Measurements from ENCODE around the gene EFCAB8. TPM values are rescaled to one million over a fixed set of nuclear protein-coding genes. Genes with fewer than 3 reads are reported as not detected.

EFCAB8 gene
- total RNA-seq, 2 donors from 2014 or later: not detected

DNA sequence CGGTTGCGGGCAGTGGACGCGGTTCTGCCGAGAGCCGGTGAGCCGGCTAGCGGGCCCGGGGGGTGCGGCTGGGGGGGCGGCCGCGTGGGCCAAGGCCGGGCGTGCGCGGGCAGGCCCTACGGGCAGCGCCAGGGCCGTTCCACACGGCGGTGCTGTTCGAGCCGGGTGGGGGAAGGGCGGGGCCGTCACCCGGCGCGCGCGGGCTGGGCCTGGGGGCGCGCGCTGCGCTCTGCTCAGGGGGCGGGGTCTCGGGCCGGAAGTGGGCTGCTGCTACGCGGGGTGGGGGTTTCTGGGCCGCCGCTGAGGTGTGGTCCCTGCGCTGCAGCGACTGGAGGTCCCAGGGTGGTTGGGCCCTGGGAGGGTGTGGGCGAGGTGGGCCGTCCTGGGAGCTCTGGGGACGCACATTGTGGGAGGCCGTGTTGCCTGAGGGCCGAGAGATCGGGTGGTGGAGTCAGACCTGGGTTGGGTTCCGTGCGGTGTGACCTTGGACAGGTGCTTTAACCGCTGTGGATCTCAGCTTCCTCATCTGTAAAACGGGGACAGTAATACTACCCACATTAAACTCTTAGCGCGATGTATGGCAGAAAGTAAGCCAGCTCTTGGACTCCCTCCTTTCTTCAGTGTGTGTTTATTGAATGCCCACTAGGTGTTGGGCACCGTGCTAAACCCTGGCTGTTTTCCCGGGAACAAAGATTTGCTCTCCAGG is 38.6 kb upstream of the EFCAB8 start:
- Histone ChIP-seq H3K4me3 (peak overlapping the region; percentile 77), H3K27me3 (no peaks in the 10 kb centered on the region), H3K4me1 (peaks cover 0 to 46% of the 10 kb centered on the region in 2 donors), H3K9me3 (no peaks in the 10 kb centered on the region), H3K27ac (peak overlapping the region; percentile 89 to 94), H3K36me3 (no peaks in the 10 kb centered on the region)
- DNase-seq (ENCODE audit: low spot score): no peak
- no peak for TF ChIP-seq CTCF (IDR thresholded peaks at IDR 0.05)

DNA sequence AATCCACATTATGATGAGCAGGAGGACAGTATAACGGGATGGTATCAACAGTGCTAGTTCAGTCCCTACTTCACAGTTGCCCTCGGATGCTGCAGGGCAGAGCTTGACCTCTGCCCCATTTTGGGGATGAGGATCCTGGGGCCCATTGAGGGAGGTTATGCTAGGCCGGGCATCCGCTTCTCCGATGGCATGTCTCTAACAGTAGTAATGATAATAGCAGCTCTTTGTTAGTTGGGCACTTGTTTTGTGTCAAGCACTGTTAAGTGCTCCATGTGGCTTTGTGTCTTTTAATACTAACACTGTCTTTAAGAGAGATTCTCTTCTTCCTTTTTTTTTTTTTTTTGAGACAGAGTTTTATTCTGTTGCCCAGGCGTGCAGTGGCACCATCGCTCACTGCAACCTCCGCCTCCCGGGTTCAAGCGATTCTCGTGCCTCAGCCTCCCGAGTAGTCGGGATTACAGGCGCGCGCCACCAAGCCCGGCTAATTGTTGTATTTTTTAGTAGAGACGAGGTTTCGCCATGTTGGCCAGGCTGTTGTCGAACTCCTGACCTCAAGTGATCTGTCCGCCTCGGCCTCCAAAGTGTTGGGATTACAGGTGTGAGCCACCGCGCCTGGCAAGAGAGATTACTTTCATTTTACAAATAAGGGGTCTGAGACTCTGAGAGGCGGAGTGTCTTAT is 37.9 kb upstream of the EFCAB8 start:
- Histone ChIP-seq H3K36me3 (no peaks in the 10 kb centered on the region), H3K27ac (peak overlapping the region; percentile 89 to 94), H3K27me3 (no peaks in the 10 kb centered on the region), H3K9me3 (no peaks in the 10 kb centered on the region), H3K4me3 (peak overlapping the region; percentile 77), H3K4me1 (peaks cover 0 to 46% of the 10 kb centered on the region in 2 donors)
- no peak for TF ChIP-seq CTCF (IDR thresholded peaks at IDR 0.05)
- no peak for DNase-seq (ENCODE audit: low spot score)

DNA sequence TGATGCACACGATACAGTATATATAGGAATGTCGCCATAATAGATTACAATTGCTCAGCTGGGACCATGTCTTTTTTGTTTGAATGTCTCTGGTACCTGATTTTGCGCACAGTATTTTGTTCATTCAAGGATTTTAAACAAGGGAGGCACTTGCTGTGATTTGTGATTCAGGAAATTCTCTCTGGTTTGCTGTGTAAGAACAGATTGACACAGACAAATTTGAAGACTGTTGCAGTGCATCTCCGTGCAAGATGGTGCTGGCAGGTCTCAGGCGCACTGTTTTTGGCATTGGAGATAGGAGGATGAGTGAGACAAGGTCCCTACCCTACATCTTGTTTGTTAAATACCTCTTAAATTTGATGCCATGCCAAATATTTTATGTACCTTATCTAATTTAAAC is 36.5 kb upstream of the EFCAB8 start:
- H3K4me3 ChIP-seq: no peak overlapping the region
- no peak for DNase-seq (ENCODE audit: low spot score)
- H3K4me1 ChIP-seq: peaks cover 0 to 46% of the 10 kb centered on the region in 2 donors
- H3K9me3 ChIP-seq: no peaks in the 10 kb centered on the region
- no peak for TF ChIP-seq CTCF (IDR thresholded peaks at IDR 0.05)
- no peaks in the 10 kb centered on the region for H3K27me3 ChIP-seq
- H3K27ac ChIP-seq: peak overlapping the region in 1 of 2 donors; percentile 28
- peaks cover 11% of the 10 kb centered on the region for H3K36me3 ChIP-seq

GRCh38 chr20:32823078-32823477 is 35.6 kb upstream of the EFCAB8 start:
- Histone ChIP-seq H3K36me3 (peaks cover 16% of the 10 kb centered on the region), H3K4me1 (peaks cover 0 to 46% of the 10 kb centered on the region in 2 donors), H3K9me3 (no peaks in the 10 kb centered on the region), H3K27me3 (no peaks in the 10 kb centered on the region), H3K4me3 (no peak overlapping the region), H3K27ac (peak overlapping the region; percentile 5 to 17)
- no peak for DNase-seq (ENCODE audit: low spot score)
- no peak for TF ChIP-seq CTCF (IDR thresholded peaks at IDR 0.05)

GRCh38 chr20:32823737-32824588 is 34.8 kb upstream of the EFCAB8 start:
- H3K4me1 ChIP-seq: peaks cover 0 to 54% of the 10 kb centered on the region in 2 donors
- peaks cover 24% of the 10 kb centered on the region for H3K36me3 ChIP-seq
- no peak for DNase-seq (ENCODE audit: low spot score)
- H3K4me3 ChIP-seq: no peak overlapping the region
- H3K9me3 ChIP-seq: no peaks in the 10 kb centered on the region
- H3K27ac ChIP-seq: peak overlapping the region; percentile 5 to 17
- TF ChIP-seq CTCF (IDR thresholded peaks at IDR 0.05): no peak
- H3K27me3 ChIP-seq: no peaks in the 10 kb centered on the region

All from right atrium auricular region (tissue), 2 donors.